ENCODE measurements around the gene TRAF3IP3.

Gene TRAF3IP3

DNA sequence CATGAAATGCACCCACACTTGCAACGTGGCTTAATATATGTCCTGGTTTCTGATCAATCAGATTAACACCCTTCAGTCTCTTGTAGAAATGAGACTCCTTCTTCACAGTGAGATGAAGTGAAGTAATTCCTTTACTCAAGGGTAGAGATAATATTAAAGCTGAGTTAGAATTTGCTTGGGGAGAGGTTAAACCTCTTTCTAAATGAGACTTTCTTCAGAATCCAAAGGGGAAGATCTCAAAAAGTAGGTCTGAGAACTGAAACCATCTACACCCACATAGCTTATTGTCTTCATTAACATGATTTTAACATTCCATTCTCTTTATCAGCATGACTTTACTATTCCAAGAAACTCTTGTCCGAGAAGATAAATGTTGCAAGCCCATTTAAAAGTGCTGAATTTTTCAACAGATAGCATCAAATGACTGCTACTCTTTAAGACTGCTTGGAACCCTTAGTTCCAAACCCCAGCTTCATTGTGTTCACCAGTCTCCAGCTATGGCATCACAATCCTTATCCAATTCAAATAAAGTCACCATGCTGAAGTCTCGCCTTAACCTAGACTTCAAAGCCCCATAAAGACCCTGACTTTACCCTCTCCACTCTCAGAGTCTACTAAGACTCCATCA, 19.2 kb upstream of the TRAF3IP3 start:
- no peak for DNase-seq (ENCODE audit: extremely low read depth in 1 of 2, low read depth in 1 of 2)

DNA sequence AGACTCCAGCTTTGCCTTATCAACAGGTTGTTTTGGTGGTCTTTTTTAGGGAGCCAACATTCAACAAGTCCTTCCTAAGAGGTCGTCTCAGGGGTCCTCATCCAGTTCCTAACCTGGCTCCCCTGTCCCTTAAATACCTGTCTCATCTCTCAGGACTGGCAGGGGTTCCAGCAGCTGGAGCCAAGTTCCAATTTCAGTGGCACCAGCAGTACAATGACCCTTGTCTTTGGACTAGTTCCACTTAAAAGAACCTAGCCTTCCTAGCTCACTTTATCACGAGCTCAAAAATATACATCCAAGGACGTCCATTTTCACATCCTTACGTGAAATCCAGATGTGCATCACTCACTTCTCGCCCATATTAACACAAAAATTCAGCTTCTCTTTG, 18.7 kb upstream of the TRAF3IP3 start:
- DNase-seq (ENCODE audit: extremely low read depth in 1 of 2, low read depth in 1 of 2): no peak

DNA sequence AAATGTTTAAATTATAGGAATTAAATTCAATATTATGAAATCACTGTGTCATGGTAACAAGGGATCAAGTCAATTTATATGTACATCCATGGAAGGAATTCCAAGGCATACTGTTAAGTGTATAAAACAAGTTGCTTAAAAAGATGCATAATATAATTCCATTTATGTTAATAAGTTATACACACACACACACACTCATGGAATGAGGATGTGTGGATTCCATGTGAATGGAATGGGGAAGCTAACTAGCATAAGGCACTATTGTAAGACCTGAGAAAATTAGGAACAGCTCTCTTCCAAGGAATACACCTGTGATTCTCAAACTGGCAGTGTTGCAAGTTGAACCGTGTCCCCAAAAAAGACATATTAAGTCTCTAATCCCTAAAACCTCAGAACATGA, 17.6 kb upstream of the TRAF3IP3 start:
- no peak for DNase-seq (ENCODE audit: extremely low read depth in 1 of 2, low read depth in 1 of 2)

DNA sequence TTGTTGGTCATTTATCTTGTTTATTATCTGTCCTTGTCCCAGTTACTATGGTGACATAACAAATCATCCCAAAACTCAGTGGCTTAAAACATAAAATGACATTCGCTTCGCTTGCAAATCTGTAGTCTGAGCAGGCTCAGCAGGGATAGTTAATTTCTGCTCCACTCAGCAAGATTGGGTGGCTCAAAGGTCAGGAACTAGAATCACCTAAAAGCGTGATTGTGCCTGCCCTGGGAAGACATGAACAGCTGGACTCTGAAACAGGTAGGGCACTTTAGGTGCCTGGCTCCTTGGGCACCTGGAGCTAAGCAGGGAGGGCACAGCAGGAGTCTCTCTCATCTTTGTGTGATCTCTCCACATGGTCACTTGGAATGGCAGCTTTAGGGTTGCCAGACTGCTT, 14.7 kb upstream of the TRAF3IP3 start:
- DNase-seq (ENCODE audit: extremely low read depth in 1 of 2, low read depth in 1 of 2): no peak

DNA sequence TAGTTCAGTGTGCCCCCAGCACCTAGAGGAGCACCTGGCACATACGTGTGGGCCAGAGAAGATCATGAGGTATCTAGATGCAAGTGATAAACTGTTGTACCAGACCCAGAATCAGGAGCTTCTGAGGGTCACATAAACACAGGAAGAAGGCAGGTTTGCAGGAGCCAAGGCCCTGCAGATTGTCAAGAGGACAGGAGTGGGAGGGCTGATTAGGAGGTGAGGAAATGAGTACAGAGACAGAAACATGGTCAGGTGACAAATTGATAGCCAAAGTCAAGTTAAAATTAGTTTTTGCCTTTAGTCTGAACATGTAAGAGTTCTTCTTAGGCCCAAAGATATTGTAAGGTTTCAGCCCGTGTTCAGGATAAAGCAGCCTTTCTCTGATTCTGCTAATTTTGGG, 14.0 kb upstream of the TRAF3IP3 start:
- DNase-seq (ENCODE audit: extremely low read depth in 1 of 2, low read depth in 1 of 2): no peak

DNA sequence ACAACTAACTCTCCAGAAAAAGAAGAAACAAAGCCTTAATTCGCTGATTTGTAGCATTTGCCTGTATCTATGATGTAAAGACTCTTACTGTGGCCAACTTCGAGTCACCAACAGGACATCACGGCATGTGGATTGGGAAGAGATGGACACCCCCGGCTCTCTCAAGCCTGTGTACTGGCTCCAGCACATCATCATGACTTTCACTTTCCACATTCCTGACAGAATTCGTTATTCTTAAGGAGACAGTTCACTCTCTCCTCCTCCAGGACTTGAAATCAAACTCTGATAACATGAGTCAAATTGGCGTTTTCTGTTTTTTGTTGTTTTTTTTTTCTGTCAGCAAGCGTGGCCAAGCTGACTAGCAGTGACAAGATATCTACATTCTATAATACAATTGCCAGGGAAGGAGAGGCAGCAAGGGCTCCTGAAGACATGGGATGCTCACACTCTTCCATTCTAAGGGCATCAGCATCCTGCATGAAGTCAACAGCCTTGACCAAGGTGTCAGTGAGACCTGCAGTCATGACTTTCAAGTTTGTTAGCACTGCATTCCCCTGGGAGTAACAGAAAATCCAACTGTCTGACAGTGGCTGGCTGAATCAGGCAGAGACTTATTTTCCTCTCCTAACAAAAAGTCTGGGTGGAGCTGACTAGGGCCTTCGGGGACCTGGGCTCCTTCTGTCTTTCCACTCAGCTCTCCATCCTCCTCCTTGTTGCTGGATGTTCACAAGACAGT, 13.3 kb upstream of the TRAF3IP3 start:
- DNase-seq (ENCODE audit: extremely low read depth in 1 of 2, low read depth in 1 of 2): no peak

DNA sequence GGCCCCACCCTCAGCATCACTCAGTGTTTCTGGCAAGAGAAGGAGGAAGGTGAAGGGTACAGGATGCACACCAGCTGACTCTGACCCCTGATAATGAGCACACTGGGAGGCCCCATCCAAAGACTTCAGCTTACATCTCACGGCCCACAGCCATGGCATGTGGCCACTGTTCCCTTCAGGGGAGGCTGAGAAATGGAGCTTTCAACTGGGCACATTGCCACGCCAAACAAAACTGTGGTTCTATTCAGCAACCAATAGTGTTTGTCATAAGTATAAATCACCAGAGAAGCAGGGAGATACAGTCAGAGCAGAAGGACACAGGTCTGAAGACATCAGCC, 12.7 kb upstream of the TRAF3IP3 start:
- no peak for DNase-seq (ENCODE audit: extremely low read depth in 1 of 2, low read depth in 1 of 2)

DNA sequence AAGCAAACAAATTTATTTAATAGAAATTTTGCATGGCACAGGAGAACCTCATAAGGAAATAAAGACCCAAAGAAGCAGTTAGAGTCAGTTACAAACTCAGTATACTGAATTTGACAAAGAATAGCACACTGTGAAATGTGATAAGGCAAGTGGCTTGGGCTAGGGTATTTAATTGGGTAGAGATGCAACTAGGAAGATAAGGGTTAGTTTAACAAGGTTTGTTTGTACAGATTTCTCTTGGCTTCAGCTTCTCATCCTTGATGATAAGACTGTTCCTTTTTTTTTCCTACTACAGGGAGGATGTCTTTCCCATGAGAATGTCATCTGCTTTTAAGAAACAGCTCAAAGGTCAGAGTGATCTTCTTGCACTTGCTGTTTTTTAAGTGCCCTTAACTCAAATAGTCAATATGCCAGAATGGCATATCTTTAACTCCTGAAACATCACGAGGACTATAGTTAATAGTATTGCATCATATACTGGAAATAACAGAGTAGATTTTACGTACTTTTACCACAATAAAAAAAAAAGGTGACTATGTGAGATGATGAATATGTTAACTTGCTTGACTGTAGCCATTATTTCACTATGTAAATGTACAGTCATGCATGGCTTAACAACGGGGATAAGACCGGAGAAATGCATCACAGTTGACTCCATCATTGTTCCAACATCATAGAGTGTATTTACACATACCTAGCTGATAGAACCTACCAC, 9.2 kb upstream of the TRAF3IP3 start:
- DNase-seq (ENCODE audit: extremely low read depth in 1 of 2, low read depth in 1 of 2): no peak

DNA sequence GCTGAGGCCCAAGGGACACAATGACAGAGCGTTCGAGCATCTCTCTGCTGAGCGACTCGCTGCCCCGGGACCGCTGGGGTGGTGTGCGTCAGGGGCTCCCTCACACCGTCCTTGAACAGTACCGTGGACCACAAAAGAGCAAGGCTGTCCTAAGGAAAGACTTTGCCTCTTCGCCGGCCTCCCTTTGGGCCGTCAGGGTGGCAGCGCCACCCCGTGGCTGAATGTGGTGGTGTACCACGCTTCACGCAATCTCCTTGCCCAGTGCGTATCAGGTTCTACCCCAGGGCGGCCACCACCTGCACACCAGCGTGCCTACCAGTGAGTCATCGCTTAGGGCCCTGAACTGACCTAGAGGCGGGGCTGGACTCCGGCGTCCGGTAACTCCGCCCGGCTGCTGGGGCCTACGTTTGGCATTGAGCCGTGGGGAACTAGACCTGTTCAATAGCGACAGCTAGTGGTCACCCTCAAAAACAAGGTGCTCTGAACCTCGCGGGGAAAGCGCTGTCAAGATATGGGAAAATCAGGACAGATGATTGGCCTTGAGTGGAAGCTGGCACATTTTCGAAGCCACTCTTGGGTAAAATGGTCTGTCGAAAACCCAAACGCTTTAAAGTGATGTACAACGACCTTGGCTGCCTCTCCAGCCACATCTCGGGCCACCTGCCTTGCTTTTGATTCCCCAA, 8.1 kb upstream of the TRAF3IP3 start:
- peak; percentile 50 to 65 for DNase-seq (ENCODE audit: extremely low read depth in 1 of 2, low read depth in 1 of 2)

DNA sequence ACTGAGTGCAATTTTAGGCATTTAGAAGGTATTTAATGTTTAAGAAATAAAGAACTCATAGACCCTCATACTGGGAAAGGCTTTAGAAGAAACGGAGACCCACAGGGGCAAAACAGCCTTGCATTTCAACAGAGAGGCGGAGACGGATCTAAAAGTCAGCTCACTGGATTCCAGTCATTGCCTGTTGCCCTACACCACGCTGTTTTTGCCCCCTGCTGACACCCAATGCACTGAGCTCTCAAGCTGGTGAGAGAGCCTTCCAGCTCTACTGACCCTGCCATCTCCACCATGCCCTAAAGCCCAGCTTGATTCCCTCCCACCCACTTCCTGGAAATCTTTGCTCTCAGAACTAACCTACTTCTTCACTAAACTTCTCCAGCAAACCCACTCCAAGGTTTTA, 7.2 kb upstream of the TRAF3IP3 start:
- DNase-seq (ENCODE audit: extremely low read depth in 1 of 2, low read depth in 1 of 2): no peak

DNA sequence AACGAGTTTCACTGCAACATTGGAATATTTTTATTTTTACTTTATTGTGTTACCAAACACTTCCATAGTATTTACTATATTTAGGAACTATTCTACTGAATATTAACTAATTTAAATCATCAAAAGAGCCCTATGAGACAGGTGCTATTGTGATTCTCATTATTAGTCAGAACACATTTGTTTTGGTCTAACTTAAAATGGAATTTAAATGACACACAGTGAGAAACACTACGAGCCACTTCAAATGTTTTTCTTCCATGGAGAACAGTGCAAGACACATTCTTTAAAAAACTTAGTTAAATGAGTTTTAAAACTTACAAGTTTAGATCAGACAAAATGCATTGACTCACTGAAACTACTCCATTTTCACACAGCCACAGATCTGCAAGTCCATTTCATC, 6.6 kb upstream of the TRAF3IP3 start:
- no peak for DNase-seq (ENCODE audit: extremely low read depth in 1 of 2, low read depth in 1 of 2)

DNA sequence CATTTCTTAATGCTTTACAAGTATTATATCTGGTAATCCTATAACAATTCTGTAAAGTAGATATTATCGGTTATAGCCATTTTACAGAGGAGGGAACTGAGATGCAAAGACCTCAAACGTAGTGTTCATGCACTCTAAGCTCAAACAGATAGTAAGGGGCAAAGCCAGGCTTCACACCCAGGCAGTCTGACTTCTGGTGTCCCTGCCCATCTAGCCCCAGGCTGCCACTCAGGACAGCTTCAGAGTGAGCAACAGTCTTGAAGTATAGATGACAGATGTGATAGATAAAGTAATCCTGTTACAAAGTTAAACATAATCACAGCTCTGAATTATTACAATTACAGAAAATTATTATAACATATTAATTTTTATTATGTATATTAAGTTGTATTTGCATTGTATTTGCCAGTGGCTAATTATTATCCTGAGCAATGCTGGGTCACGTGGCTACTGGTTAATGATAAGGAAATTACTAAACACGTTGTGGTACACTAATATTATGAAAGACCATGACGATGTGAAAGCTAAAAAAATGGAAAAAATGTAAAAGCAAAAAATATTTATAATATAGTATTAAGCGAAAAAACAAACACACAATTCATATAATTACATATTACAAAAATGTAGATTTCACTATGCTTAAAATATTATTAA, 6.1 kb upstream of the TRAF3IP3 start:
- no peak for DNase-seq (ENCODE audit: extremely low read depth in 1 of 2, low read depth in 1 of 2)

DNA sequence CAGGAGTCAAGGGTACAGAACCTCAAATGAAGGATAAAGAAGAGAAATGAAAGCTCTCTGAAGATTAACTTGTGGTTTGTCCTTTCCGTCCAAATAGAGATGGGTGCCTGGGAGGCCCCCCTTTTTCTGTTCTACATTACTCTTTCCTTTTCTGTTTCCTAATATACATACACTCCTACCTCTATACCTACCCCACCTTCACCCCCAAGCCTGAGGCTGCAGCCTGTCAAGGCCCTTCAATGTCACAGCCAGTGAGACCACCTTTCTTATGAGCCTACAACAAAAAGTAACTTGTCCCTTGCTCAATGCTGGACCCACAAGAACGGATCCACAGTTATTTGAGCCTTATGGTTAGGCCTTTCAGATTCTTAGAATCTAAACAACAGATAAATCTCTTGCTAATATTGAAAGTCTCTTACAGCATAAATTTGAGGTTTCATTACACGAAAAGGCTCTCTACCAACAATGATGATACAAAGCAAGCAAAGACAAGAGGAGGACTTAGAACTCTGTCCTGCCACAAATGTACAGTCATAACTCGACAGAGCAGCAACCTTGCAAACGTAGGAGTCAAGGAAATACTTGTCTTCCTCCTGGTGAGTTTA, 4.1 kb upstream of the TRAF3IP3 start:
- no peak for DNase-seq (ENCODE audit: extremely low read depth in 1 of 2, low read depth in 1 of 2)

DNA sequence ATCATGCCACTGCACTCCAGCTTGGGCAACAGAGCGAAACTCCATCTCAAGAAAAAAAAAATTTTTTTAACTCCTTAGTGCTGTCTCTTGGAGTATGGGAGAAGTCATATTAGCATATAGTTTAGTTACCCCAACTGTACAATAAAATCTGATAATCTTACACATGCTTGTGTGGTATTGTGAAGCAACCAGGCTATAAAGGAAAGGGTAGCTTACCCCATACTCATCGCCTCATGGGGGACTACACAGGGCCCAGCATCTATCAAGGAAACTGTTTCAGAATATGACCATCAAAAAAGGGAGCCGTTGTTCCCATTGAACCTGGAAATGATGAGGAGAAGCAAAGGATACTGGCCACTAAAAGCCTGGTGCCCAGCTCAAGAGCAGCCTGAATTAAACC, 3.0 kb upstream of the TRAF3IP3 start:
- no peak for DNase-seq (ENCODE audit: extremely low read depth in 1 of 2, low read depth in 1 of 2)

DNA sequence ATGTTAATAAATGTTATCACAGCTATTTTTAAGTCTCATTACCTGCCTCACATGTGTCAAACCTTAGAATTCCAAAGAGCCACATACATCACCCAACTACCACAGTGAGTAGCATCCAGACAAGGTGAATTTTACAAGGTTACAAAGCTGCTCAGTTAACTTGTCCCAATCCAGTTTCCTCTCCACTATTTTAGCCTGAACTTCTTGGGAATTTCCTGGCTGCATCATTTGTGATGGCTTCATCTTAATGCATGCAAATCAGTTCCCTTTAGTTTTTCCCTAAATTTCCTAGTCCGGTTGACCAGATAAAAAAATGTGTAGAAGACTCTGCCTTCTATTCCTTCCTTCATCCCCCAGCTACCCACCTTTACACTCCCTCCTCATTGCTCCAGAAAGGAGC, 597 bp upstream of the TRAF3IP3 start:
- DNase-seq (ENCODE audit: extremely low read depth in 1 of 2, low read depth in 1 of 2): no peak

DNA sequence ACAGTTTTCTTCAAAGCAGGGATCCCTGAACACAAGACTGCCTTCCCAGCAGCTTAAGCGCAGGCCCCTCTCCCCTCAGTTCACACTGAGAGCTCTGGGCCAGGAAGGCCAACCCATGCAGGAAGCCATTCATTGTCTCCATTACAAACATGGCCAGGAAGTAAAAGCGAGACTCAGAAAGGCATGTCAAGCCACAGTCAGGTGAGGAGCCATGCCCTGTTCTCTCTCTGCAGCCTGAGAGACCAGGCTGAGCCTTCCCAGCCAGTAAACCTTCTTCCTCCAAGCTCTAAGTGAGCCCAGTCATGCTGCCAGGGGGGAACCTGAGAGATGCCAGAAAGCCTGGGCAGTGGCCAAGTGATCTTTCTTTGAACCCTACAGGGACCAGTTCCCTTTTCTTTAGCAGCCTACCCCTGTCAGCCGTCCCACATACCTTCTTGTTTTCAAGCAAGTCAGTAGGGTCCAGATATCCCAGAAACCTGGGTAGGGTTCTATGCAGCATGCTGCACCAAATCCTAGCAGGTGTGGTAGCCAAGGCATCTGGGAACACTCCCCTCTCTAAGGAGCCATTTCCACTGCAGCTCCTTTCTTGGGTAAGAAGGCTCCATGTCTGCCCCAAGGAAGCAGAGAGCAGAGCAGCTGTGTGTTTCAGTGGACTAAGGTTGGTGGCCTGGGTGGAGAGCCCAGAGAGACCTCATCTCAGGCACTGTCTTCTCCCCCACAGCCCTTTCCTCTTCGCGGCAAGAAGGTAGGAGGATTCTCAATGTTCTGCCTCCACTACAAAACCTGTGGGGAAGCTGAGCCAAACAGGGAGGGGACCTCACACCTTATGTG, 977 bp downstream of the TRAF3IP3 start:
- DNase-seq (ENCODE audit: extremely low read depth in 1 of 2, low read depth in 1 of 2): no peak

DNA sequence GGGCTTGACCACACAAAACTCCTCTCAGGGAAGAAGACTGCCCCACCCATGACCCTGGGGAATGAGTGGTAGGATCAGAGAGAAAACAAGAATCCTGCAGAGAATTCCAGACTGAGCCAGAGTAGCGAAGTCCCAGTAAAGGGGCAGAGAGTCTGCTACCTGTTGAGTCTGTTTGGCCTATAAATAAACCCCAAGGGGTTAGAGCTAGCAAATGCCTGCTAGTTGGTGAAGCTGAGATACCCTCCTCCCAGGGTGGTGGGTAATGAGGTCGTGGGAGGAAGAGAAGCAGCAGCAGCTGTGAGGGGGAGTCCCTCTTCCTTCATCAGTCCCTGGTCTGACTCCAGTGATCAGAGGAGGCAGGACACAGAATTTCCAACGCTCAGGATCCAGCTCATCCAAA, 2.5 kb downstream of the TRAF3IP3 start:
- DNase-seq (ENCODE audit: extremely low read depth in 1 of 2, low read depth in 1 of 2): no peak

DNA sequence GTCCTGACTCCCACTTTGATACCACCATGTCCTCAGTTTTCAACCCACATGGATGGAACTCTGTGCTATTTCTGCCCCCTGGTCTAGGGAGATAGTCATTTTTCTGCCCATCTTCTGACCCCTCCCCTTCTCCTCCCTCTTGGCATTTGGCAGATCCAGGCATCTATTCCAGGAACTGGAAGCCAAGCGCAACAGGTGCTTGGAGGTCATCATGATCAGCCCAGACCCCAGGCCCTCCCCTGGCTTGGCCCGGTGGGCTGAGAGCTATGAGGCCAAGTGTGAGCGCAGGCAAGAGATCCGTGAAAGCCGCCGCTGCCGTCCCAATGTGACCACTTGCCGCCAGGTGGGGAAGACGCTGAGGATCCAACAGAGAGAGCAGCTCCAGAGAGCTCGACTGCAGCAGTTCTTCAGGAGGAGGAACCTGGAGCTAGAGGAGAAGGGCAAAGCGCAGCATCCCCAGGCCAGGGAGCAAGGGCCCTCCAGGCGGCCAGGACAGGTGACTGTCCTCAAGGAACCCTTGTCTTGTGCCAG, 4.0 kb downstream of the TRAF3IP3 start:
- DNase-seq (ENCODE audit: extremely low read depth in 1 of 2, low read depth in 1 of 2): no peak

DNA sequence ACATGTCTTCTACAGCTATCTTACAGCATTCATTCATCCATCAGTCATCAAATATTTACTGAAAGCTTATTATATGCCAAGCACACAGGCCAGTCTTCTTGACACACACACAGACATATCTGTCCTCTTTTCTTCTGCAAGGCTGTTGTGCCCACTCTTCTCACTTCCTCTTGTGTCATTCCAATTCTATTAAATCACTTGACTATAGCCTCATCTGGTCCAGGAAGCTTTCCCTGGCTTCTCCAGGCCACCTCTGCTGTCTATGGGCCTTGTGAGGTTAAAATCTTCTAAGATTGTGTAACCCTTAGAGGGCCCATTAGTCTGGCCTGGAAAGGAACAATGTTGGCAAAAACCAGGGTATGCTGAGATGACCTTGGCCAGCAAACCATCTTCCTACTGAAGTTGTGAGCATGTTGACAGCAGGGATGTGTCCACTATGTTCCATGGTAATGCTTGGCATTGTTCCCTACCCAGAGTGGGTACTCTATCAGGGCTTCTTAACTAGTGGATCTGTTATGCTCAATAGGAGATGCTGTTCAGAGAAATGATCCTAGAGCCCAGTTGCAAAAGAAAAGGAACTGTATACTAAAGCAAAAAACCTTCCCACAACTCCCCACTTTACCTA, 5.3 kb downstream of the TRAF3IP3 start:
- no peak for DNase-seq (ENCODE audit: extremely low read depth in 1 of 2, low read depth in 1 of 2)

Data from activated CD8-positive, alpha-beta memory T cell treated with anti-CD3 and anti-CD28 coated beads for 1 hour (primary cell).